GM23338 (cell line): ENCODE data around the gene FAM219A. TPM values are rescaled to one million over a fixed set of nuclear protein-coding genes. Genes with fewer than 3 reads are reported as not detected.

ENCODE experiments used
- ATAC-seq: fragments of 200-7000 bp; cut with Tn5 transposase; 3 replicates; pipeline ENCODE4 v1.9.1; 2020
- DNase-seq: peaks from one replicate; pipeline ENCODE4 v3.0.0-alpha.2; 2015; ENCODE audit warnings: low spot score
- H2AFZ ChIP-seq: fragments of 200-600 bp; sonication (generic); 2 replicates; pipeline ENCODE4 v1.8.0; 2016; ENCODE audit warnings: antibody characterized with exemption, mild to moderate bottlenecking, moderate library complexity
- H3F3A ChIP-seq: fragments of 200-600 bp; sonication (generic); replicated peaks from 2 replicates; pipeline ENCODE4 v1.8.0; 2017; ENCODE audit warnings: antibody characterized with exemption, mixed run types, low read depth
- H3K27ac ChIP-seq: fragments of 200-600 bp; sonication (generic); 2 replicates; pipeline ENCODE4 v1.6.1; 2016; ENCODE audit warnings: low read depth
- H3K27me3 ChIP-seq: fragments of 200-600 bp; sonication (generic); 2 replicates; pipeline ENCODE4 v1.8.0; 2016; ENCODE audit warnings: mild to moderate bottlenecking, mixed run types, moderate library complexity; ENCODE audit not compliant: insufficient read depth
- H3K36me3 ChIP-seq: fragments of 200-600 bp; sonication (generic); 2 replicates; pipeline ENCODE4 v1.8.0; 2016; ENCODE audit warnings: mild to moderate bottlenecking; ENCODE audit not compliant: insufficient read depth
- H3K4me1 ChIP-seq: fragments of 200-600 bp; sonication (generic); 2 replicates; pipeline ENCODE4 v1.8.0; 2016; ENCODE audit warnings: mild to moderate bottlenecking, moderate library complexity; ENCODE audit not compliant: insufficient read depth
- H3K4me2 ChIP-seq: fragments of 200-600 bp; sonication (generic); 2 replicates; pipeline ENCODE4 v1.7.1; 2017; ENCODE audit warnings: mixed run types
- H3K4me3 ChIP-seq: fragments of 200-600 bp; sonication (generic); 2 replicates; pipeline ENCODE4 v1.6.1; 2016; ENCODE audit warnings: mixed run types
- H3K79me2 ChIP-seq: fragments of 200-600 bp; sonication (generic); replicated peaks from 2 replicates; pipeline ENCODE4 v1.8.0; 2017; ENCODE audit warnings: mild to moderate bottlenecking; ENCODE audit not compliant: insufficient read depth
- H3K9me2 ChIP-seq: fragments of 200-600 bp; sonication (generic); 2 replicates; pipeline ENCODE4 v1.8.0; 2017; ENCODE audit not compliant: insufficient read depth
- H4K20me1 ChIP-seq: fragments of 200-600 bp; sonication (generic); replicated peaks from 2 replicates; pipeline ENCODE4 v1.8.0; 2017; ENCODE audit warnings: mild to moderate bottlenecking; ENCODE audit not compliant: insufficient read depth
- H3K27ac Mint-ChIP-seq: 2 replicates; pipeline ENCODE4 v1.8.0; 2020; ENCODE audit warnings: inconsistent platforms, mild to moderate bottlenecking, moderate library complexity, mixed read lengths
- H3K27me3 Mint-ChIP-seq: 3 replicates; pipeline ENCODE4 v1.8.0; 2022; ENCODE audit warnings: low read depth, mild to moderate bottlenecking, moderate library complexity, mixed read lengths, inconsistent platforms; ENCODE audit not compliant: insufficient read depth, poor library complexity
- H3K36me3 Mint-ChIP-seq: 3 replicates; pipeline ENCODE4 v1.8.0; 2021; ENCODE audit warnings: low read depth, mild to moderate bottlenecking, inconsistent platforms, moderate library complexity, mixed read lengths
- H3K4me1 Mint-ChIP-seq: 3 replicates; pipeline ENCODE4 v1.8.0; 2020; ENCODE audit warnings: mild to moderate bottlenecking, inconsistent platforms, mixed read lengths
- H3K4me3 Mint-ChIP-seq: 3 replicates; pipeline ENCODE4 v1.8.0; 2021; ENCODE audit warnings: moderate library complexity, mild to moderate bottlenecking, inconsistent platforms, mixed read lengths
- H3K9me3 Mint-ChIP-seq: 3 replicates; pipeline ENCODE4 v1.8.0; 2020; ENCODE audit warnings: moderate library complexity, mild to moderate bottlenecking, inconsistent platforms, mixed read lengths
- CREB1 ChIP-seq: fragments of 250-450 bp; sonication (Bioruptor Pico); IDR thresholded peaks from 2 replicates; pipeline ENCODE4 v1.5.0; 2020; ENCODE audit warnings: low read depth, mild to moderate bottlenecking, moderate library complexity
- EZH2 ChIP-seq: fragments of 200-600 bp; sonication (generic); IDR thresholded peaks from one replicate; pipeline ENCODE4 v1.8.0; 2017; ENCODE audit warnings: antibody characterized with exemption, mild to moderate bottlenecking, low read depth; ENCODE audit not compliant: unreplicated experiment
- EZH2phosphoT487 ChIP-seq: fragments of 200-600 bp; sonication (generic); IDR thresholded peaks from one replicate; pipeline ENCODE4 v1.8.1; 2018; ENCODE audit warnings: antibody characterized with exemption; ENCODE audit not compliant: unreplicated experiment
- JUNB ChIP-seq: IDR thresholded peaks from one replicate; pipeline ENCODE4 v1.6.1; 2016; ENCODE audit warnings: antibody characterized with exemption; ENCODE audit not compliant: unreplicated experiment
- NANOG ChIP-seq: IDR thresholded peaks from 2 replicates; pipeline ENCODE4 v1.6.1; 2016; ENCODE audit warnings: antibody characterized with exemption, borderline replicate concordance
- POLR2AphosphoS5 ChIP-seq: IDR thresholded peaks from 2 replicates; pipeline ENCODE4 v1.6.1; 2016; ENCODE audit warnings: antibody characterized with exemption, low read depth
- STAT1 ChIP-seq: IDR thresholded peaks from one replicate; pipeline ENCODE4 v1.6.1; 2016; ENCODE audit warnings: antibody characterized with exemption; ENCODE audit not compliant: unreplicated experiment
- ZNF114 ChIP-seq: fragments of 250-450 bp; sonication (Bioruptor Pico); IDR thresholded peaks from 2 replicates; pipeline ENCODE4 v1.5.0; 2020; ENCODE audit warnings: mild to moderate bottlenecking, moderate library complexity
- polyA plus RNA-seq: library from polyadenylated mRNA; unstranded; fragments of >200 nt; fragmentation: Nextera tagmentation; extraction: Ambion mirVana; gene quantifications from 2 replicates; pipeline ENCODE4 v1.2.1, GENCODE V29; 2016
- total RNA-seq: library from RNA; depleted of rRNA; stranded (reverse); fragments of >200 nt; shearing (Covaris generic); gene quantifications from 2 replicates; pipeline ENCODE4 v1.2.3, GENCODE V29; 2014
- TF ChIP-seq, protein P1 (sequence below): IDR thresholded peaks from 2 replicates; pipeline ENCODE4 v1.6.1; 2016; ENCODE audit warnings: antibody characterized with exemption
- TF ChIP-seq, protein P2 (sequence below), 2 experiments: fragments of 200-600 bp in 1 of 2; sonication (generic) in 1 of 2; conservative IDR thresholded peaks; 2 replicates each; pipeline versions ENCODE4 v1.5.1 to v1.6.1; 2016 to 2017; ENCODE audit warnings: antibody characterized with exemption in 2 of 2, low read depth in 2 of 2, mild to moderate bottlenecking in 2 of 2, moderate library complexity in 1 of 2
- TF ChIP-seq, protein P3 (sequence below): IDR thresholded peaks from one replicate; pipeline ENCODE4 v1.6.1; 2018; ENCODE audit warnings: antibody characterized with exemption; ENCODE audit not compliant: unreplicated experiment

Gene FAM219A
- total and polyA plus RNA-seq, 2 experiments from 2014 or later = 3.8 to 7.2 TPM

- H3K27me3 Mint-ChIP-seq = peaks cover under 1% of the 10 kb centered on the region
- no peaks in the 10 kb centered on the region; the same call in 2 of the 3 replicates for H3K9me3 Mint-ChIP-seq
- Histone ChIP-seq H3K27ac (no peak overlapping the region), H3K4me1 (peaks cover 27% of the 10 kb centered on the region), H3K79me2 (no peaks in the 10 kb centered on the region), H3K36me3 (no peaks in the 10 kb centered on the region), H3K9me2 (0 out of 2 replicates have a peak, but pooled peaks cover 4% of the 10 kb centered on the region), H3K27me3 (no peaks in the 10 kb centered on the region), H2AFZ (no peak overlapping the region), H3K4me2 (no peak overlapping the region), H4K20me1 (no peaks in the 10 kb centered on the region), H3F3A (no peaks in the 10 kb centered on the region), H3K4me3 (no peak overlapping the region)
- DNase-seq = no peak
- H3K27ac Mint-ChIP-seq = no peak overlapping the region
- no peak overlapping the region for H3K4me3 Mint-ChIP-seq
- H3K4me1 Mint-ChIP-seq = peaks cover 38% of the 10 kb centered on the region
- no peaks in the 10 kb centered on the region for H3K36me3 Mint-ChIP-seq
- TF ChIP-seq, protein P1, sequence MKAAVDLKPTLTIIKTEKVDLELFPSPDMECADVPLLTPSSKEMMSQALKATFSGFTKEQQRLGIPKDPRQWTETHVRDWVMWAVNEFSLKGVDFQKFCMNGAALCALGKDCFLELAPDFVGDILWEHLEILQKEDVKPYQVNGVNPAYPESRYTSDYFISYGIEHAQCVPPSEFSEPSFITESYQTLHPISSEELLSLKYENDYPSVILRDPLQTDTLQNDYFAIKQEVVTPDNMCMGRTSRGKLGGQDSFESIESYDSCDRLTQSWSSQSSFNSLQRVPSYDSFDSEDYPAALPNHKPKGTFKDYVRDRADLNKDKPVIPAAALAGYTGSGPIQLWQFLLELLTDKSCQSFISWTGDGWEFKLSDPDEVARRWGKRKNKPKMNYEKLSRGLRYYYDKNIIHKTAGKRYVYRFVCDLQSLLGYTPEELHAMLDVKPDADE = no peak
- TF ChIP-seq CREB1 (CRISPR knock-in tag) (no peak), ZNF114 (CRISPR knock-in tag) (no peak), JUNB (no peak), POLR2AphosphoS5 (no peak), EZH2phosphoT487 (no peak), NANOG (no peak), EZH2 (no peak), STAT1 (no peak)
- TF ChIP-seq, protein P2, sequence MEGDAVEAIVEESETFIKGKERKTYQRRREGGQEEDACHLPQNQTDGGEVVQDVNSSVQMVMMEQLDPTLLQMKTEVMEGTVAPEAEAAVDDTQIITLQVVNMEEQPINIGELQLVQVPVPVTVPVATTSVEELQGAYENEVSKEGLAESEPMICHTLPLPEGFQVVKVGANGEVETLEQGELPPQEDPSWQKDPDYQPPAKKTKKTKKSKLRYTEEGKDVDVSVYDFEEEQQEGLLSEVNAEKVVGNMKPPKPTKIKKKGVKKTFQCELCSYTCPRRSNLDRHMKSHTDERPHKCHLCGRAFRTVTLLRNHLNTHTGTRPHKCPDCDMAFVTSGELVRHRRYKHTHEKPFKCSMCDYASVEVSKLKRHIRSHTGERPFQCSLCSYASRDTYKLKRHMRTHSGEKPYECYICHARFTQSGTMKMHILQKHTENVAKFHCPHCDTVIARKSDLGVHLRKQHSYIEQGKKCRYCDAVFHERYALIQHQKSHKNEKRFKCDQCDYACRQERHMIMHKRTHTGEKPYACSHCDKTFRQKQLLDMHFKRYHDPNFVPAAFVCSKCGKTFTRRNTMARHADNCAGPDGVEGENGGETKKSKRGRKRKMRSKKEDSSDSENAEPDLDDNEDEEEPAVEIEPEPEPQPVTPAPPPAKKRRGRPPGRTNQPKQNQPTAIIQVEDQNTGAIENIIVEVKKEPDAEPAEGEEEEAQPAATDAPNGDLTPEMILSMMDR (conservative IDR thresholded peaks at IDR 0.05; ENCODE audit: low read depth in 2 of 2) = no peak
- TF ChIP-seq, protein P3, sequence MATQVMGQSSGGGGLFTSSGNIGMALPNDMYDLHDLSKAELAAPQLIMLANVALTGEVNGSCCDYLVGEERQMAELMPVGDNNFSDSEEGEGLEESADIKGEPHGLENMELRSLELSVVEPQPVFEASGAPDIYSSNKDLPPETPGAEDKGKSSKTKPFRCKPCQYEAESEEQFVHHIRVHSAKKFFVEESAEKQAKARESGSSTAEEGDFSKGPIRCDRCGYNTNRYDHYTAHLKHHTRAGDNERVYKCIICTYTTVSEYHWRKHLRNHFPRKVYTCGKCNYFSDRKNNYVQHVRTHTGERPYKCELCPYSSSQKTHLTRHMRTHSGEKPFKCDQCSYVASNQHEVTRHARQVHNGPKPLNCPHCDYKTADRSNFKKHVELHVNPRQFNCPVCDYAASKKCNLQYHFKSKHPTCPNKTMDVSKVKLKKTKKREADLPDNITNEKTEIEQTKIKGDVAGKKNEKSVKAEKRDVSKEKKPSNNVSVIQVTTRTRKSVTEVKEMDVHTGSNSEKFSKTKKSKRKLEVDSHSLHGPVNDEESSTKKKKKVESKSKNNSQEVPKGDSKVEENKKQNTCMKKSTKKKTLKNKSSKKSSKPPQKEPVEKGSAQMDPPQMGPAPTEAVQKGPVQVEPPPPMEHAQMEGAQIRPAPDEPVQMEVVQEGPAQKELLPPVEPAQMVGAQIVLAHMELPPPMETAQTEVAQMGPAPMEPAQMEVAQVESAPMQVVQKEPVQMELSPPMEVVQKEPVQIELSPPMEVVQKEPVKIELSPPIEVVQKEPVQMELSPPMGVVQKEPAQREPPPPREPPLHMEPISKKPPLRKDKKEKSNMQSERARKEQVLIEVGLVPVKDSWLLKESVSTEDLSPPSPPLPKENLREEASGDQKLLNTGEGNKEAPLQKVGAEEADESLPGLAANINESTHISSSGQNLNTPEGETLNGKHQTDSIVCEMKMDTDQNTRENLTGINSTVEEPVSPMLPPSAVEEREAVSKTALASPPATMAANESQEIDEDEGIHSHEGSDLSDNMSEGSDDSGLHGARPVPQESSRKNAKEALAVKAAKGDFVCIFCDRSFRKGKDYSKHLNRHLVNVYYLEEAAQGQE = no peak
- ATAC-seq = no peak
These were observed 49.6 kb upstream of the FAM219A start for GRCh38 chr9:34507966-34508365.
